BE2C (cell line): Measurements from ENCODE around the gene GLYATL1.
"Not testable (repeated sequence)": the region's sequence is repeated elsewhere in the genome, so short reads cannot be mapped to it uniquely, and the experiment has no call there.

ENCODE experiments used
- DNase-seq: peaks from one replicate; pipeline ENCODE4 v3.0.0-alpha.2; 2020
- H3K27me3 ChIP-seq: fragments of 250-450 bp; sonication (Bioruptor Pico); 2 replicates; pipeline ENCODE4 v1.5.1; 2020; ENCODE audit warnings: mild to moderate bottlenecking
- H3K36me3 ChIP-seq: fragments of 250-450 bp; sonication (Bioruptor Pico); 2 replicates; pipeline ENCODE4 v1.5.1; 2020; ENCODE audit warnings: mild to moderate bottlenecking
- H3K4me1 ChIP-seq: fragments of 250-450 bp; sonication (Bioruptor Pico); 2 replicates; pipeline ENCODE4 v1.5.1; 2020
- H3K4me3 ChIP-seq: 2 replicates; pipeline ENCODE4 v1.5.1; 2011; ENCODE audit warnings: low read depth, low read length
- H3K9me3 ChIP-seq: fragments of 250-450 bp; sonication (Bioruptor Pico); 2 replicates; pipeline ENCODE4 v1.5.1; 2020
- CTCF ChIP-seq: IDR thresholded peaks from 2 replicates; pipeline ENCODE4 v1.5.1; 2012; ENCODE audit warnings: mild to moderate bottlenecking, low read depth, low read length

Gene GLYATL1

GRCh38 chr11:58992489-58992888 lies 53.2 kb downstream of the GLYATL1 start:
- no peak overlapping the region for H3K4me3 ChIP-seq
- H3K9me3 ChIP-seq: no peaks in the 10 kb centered on the region
- DNase-seq: no peak
- H3K4me1 ChIP-seq: no peaks in the 10 kb centered on the region
- H3K27me3 ChIP-seq: no peaks in the 10 kb centered on the region
- no peak for TF ChIP-seq CTCF
- no peaks in the 10 kb centered on the region for H3K36me3 ChIP-seq

GRCh38 chr11:58994171-58994570 lies 54.9 kb downstream of the GLYATL1 start:
- no peaks in the 10 kb centered on the region for H3K4me1 ChIP-seq
- no peaks in the 10 kb centered on the region for H3K36me3 ChIP-seq
- no peak overlapping the region for H3K4me3 ChIP-seq
- no peak for TF ChIP-seq CTCF
- no peak for DNase-seq
- H3K9me3 ChIP-seq: no peaks in the 10 kb centered on the region
- H3K27me3 ChIP-seq: no peaks in the 10 kb centered on the region

GRCh38 chr11:58998480-58999290 lies 59.4 kb downstream of the GLYATL1 start:
- no peak for TF ChIP-seq CTCF
- Histone ChIP-seq H3K9me3 (no peaks in the 10 kb centered on the region), H3K4me3 (no peak overlapping the region), H3K4me1 (no peaks in the 10 kb centered on the region), H3K27me3 (no peaks in the 10 kb centered on the region), H3K36me3 (no peaks in the 10 kb centered on the region)
- DNase-seq: no peak

- H3K4me3 ChIP-seq: no peak overlapping the region
- H3K9me3 ChIP-seq: no peaks in the 10 kb centered on the region
- DNase-seq: no peak
- no peak for TF ChIP-seq CTCF
- H3K27me3 ChIP-seq: no peaks in the 10 kb centered on the region
- no peaks in the 10 kb centered on the region for H3K36me3 ChIP-seq
- no peaks in the 10 kb centered on the region for H3K4me1 ChIP-seq
Measured at GRCh38 chr11:58999291-58999680, 60.0 kb downstream of the GLYATL1 start.

- no peaks in the 10 kb centered on the region for H3K36me3 ChIP-seq
- no peak for DNase-seq
- H3K9me3 ChIP-seq: no peaks in the 10 kb centered on the region
- no peak overlapping the region for H3K4me3 ChIP-seq
- H3K4me1 ChIP-seq: no peaks in the 10 kb centered on the region
- H3K27me3 ChIP-seq: no peaks in the 10 kb centered on the region
- TF ChIP-seq CTCF: no peak
Measured at GRCh38 chr11:59000003-59000402, 60.7 kb downstream of the GLYATL1 start.

GRCh38 chr11:59002006-59002405 lies 62.7 kb downstream of the GLYATL1 start:
- not testable (repeated sequence) for H3K27me3 ChIP-seq, DNase-seq, H3K4me3 ChIP-seq, H3K9me3 ChIP-seq, H3K36me3 ChIP-seq, H3K4me1 ChIP-seq
